ENCODE results near the gene OGDHL.
"Not testable (repeated sequence)": the region's sequence is repeated elsewhere in the genome, so short reads cannot be mapped to it uniquely, and the experiment has no call there.

Gene OGDHL

DNA sequence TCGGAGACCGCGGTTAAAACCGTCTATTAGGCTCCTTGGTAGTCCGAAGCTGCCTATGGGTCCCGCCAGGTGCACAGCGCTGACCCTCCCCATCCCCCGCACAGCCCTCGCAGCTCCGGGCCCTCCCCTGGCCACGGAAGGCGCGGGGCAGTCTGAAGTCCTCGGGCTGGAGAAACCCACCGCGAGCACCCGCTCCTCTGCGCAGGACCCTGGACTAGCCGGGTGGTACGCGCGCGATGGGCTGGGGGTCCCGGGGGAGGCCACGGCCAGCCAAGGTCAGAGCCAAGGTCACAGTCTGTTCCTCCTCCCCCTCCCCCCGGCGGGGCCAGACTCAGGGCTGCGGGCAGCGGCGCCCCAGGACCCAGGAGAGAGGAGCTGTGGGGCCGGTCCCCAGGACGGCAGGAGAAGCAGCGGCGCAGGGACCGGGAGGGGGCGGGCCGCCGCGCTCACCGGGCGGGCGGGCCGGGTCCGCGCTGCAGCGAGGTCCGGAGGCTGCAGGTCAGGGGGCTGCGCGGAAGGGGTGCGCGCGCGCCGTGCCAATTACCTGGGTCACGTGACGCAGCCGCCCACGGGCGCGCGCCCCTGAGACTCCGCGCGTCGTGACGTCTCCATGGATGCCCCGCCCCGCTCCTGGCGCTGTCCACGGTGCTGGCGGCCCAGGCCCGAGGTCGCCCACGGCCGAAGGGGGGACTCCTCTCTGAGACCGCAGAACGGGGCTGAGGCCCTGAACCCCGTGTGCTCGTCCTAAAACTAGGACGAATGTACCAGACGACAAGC, at the start of gene OGDHL:
Gene OGDHL (minus strand): TSS at position 535 of the 777 bp plus-strand sequence. CDS start 3,731 bp downstream, outside the sequence.
- peak; percentile 51 for DNase-seq

DNA sequence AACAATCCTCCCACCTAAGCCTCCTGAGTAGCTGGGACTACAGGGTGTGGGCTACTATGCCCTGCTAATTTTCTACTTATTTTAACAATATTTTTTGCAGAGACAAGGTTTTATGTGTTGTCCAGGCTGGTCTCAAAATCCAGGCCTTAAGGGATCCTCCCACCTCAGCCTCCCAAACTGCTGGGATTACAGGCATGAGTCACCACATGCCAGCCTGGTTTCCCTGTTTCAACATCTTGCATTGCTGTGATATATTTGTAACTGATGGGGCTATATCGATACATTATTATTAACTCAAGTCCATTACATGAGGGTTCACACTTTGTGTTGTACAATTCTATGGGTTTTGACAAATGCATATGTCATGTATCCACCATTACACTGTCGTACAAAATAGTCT, 41.9 kb upstream of the OGDHL start:
- no peak for DNase-seq

DNA sequence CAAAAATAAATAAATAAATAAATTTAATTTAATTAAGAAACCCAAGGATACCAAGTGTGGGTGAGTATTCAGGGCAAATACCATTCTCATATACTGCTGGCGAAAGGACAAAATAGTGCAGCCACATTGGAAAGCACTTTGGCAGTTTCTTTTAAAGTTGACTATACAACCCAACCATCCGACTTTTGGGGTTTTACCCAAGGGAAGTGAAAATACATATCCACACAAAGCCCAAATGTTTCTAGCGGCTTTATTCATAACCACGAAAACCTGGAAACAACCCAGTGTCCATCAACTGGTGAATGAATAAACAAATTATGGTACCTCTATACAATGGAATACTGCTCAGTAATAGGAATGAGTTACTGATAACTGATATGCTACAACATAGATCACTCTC, 36.2 kb upstream of the OGDHL start:
- DNase-seq, result no peak

DNA sequence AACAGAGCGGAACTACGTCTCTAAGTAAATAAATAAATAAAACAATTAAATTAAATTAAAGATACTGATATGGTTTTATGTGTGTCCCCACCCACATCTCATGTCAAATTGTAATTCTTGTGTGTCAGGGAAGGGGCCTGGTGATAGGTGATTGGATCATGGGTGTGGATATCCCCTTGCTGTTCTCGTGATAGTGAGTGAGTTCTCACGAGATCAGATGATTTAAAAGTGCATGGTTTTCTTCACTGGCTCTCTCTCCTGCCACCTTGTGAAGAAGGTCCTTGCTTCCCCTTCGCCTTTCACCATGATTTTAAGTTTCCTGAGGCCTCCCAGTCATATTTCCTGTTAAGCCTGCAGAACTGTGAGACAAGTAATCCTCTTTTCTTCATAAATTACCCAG, 29.0 kb upstream of the OGDHL start:
- no peak for DNase-seq

DNA sequence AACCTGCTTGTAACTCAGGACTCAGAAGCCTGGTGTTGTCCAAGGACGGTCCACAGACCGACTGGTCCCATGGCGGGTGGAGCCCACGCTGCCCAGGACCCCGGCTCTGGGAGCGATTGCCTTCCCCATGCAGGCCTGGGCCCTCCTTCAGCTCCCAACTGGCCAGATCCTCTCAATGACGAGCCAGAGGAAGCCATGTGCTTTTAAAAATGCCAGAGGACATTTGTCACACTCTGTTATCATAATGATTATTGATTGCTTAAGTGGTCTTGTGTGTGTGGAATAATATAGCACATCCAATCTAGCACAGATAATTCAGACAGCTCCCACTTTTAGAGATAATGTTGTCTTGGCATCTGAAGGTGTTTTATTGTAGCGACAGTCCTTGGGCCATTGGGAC, 22.6 kb upstream of the OGDHL start:
- no peak for DNase-seq

DNA sequence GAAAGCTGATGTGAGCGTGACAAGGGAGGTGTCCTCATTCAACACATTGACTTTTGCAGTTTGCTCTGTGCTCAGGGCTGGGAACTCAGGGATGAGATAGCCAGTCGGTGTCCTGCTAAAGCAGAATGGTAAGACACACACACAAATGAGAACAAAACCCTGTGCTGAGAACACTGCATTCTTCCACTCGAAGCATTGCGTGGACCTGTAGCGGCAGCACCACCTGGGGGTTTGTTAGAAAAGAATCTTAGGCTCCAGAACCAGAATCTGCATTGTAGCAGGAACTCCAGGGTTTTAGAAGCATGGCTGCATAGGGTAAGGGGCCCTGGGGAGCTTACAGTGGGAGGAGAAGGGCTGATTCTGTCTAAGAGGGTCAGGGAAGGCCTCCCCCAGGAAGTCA, 21.5 kb upstream of the OGDHL start:
- no peak for DNase-seq

DNA sequence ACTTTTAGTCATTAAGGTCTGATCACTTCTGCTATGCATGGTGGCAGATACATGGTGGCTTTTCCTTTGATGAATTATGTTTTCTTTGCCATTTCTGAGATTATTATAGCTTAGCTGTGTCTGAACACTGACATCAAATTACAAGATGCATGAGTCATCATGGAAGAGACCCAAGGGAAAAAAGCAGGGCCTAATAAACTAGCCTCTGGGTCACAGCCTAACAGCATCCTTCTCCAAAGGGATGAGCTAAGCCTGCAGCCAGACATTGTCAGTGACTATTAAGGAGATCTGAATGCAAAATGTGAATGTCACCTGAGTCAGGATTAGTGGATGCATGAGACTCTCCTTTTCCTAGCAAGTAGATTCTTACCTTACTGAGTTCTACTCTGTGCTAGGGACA, 19.1 kb upstream of the OGDHL start:
- no peak for DNase-seq

DNA sequence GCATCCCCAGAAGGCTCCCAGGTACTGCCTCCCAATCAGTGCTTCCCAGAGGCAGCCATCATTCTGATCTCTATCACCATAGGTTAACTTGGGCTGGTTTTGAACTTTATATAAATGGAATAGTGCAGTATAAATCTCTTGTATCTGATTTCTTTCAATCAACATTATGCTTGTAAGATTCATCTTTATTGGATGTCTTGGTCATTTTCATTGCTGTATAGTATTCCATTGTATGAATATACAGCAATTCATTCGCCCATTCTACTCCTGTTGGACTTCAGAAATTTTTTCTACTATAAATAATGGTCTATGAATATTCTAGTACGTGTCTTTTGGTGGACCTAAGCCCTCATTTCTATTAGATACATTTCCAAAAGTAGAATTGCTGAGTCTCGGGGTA, 16.1 kb upstream of the OGDHL start:
- DNase-seq, result no peak

DNA sequence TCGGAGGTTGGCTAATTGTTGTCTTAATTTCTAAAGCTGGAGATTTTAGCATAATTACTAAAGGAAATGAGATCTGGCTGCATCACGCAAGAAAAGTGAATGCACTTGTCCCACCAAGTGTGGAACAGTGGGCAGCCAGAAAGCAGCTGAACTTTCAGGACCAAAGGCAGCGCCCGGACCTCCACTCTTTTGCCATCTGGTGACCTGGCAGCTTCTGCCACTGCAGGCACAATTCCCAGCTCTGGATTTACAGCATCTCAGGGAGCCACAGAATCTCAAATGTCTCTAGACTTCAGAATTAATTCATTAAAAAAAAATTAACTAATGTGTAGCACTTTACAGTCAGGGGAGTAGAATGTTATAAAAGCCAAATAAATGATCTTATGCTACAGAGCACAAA, 14.7 kb upstream of the OGDHL start:
- no peak for DNase-seq

DNA sequence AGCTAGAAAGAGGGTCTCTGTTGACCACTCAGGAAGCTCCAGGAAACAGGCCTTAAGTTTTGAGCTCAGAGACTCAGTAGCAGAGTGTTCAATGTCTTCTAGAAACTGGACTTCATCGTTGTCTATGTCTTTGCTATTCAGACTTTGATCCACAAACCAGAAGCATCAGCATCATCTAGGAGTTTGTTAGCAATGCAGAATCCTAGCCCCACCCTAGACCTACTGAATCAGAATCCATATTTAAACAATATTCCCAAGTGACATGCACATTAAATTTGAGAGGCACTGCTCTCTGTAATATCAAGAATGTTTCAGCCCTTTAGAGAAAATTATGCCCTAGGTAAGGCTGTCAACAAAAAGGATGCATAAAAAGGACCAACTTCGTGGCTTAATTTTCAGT, 12.9 kb upstream of the OGDHL start:
- no peak for DNase-seq

DNA sequence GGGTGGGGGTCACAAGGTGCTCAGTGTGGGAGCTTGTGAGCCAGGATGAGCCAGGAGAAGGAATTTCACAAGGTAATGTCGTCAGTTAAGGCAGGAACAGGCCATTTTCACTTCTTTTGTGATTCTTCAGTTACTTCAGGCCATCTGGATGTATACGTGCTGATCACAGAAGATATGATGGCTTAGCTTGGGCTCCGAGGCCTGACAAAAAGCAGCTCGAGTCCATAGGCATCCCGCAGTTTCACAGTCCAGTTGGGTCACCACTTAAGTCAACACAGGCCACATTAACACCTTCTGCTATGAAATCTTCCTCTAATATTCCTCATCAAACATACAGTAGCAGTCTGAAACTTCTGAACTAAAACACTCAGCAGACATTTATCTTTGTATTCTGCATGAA, 10.8 kb upstream of the OGDHL start:
- not testable (repeated sequence) for DNase-seq

DNA sequence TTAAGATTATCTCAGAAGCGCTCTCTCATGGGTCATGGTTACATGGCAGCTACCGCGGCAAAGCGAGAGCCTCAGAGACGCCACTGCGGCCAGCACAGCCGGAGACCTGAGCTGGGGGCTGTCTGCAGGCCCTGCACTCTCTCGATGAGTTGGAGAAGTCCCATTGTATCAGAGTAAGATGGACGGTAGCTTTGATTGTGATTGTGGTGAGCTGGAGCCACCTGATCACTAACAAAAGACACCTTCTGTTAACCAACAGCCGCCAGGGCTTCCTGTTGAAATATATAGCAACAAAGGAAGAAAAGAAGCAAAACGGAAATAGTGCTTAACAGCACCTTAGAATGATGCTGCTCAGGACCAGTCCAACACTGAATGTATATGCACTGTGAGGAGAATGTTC, 8.9 kb upstream of the OGDHL start:
- DNase-seq, result not testable (repeated sequence)

DNA sequence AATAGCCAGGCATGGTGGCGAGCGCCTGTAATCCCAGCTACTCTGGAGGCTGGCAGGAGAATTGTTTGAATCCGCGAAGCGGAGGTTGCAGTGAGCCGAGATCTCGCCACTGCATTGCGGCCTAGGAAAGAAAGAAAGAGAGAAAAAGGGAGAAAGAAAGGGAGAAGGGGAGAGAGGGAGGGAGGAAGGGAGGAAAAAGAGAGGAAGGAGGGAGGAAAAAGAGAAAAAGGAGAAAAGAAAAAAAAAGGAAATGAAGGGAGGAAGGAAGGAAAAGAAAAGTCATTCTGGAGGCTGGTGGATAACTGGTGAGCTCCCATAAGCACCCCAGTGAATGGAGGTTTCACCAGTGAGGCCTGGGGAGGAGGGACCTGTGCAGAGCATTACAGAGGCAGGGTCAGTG, 7.6 kb upstream of the OGDHL start:
- no peak for DNase-seq

DNA sequence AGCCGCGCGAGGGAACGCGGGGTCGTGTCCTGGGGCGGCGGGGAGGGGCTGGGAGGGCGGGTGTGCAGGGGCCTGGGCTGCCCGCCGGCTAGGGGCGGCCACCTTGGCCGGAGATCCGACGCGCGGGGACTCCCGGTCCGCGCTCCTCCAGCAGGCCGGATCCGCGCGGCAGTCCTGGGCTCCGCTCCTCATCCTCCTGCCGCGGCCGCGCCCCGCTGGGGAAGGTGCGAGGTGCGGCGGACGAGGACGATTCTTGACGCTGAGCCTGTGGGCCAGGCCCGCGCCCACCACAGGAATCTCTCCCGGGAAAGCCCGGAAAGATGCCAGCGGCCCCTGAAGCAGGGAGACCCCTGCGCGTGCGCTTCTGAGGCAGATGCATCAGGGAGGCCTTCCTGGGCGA, 6.6 kb upstream of the OGDHL start:
- DNase-seq, result no peak

DNA sequence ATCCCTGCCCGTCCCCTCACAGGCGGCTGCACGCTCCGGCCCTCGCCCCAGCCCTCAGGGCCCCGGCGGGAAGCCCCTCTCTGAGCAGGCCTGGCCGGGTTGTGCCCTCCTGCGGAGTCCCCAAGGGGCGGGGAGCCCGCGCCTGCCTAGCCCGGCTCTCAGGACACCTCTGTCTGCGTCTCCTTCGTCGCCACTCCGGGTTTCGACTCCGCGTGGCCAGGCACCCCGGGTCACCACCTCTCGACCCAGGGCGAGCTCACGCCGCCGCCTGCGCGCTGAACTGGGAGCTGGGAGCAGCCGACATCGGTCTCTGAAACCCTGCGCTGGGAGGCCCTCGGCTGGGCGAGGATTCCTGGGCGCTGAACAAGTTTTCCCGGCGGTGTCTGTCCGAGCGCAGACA, 6.2 kb upstream of the OGDHL start:
- no peak for DNase-seq

DNA sequence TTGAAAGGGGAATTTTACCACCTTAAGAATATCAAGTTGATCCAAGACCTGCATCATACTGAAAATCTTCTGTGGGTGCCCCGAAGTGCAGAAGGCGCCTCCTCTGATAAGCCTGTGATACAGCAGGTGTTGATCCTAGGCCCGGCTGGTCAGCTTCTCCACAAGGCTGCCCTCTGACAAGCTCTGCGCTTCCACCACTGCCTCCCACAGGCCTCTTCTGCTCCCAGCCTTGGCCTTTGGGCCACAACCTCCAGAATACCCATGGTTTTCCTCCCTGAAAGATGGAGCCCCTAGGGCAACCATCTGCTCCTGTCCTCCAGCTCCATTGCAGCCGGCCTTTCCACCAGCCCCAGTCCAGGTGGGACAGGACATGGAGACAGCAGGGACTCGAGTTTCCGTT, 5.6 kb upstream of the OGDHL start:
- DNase-seq, result no peak

DNA sequence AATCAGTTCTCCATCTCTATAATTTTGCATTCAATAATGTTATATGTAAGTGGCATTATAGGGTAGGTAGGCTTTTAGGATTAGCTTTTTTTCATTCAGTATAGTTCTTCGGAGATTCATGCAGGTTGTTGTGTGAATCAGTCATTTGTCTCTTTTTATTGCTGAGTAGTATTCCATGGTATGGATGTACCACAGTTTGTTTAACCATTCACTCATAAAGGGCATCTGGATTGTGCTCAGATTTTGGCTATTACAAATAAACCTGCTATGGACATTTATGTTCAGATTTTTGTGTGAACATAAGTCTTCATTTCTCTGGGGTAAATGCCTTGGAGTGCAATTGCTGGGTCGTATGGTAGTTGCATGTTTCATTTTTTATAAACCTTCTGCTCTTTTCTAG, 4.4 kb upstream of the OGDHL start:
- no peak for DNase-seq

DNA sequence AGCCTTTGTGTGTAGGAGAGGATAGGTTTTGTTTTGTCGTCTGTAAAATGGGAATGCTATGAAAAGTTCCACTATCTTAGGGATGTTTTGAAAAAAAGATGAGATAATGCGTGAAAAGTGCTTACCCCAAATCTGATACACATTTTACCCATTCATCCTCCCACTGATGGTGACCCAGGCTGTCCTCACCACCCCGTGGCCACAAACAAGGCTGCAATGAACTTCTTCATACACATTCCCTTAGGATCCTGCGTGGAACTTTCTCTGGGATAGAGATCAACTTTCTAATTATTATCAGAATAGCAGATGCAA, 399 bp upstream of the OGDHL start:
- DNase-seq, result no peak

DNA sequence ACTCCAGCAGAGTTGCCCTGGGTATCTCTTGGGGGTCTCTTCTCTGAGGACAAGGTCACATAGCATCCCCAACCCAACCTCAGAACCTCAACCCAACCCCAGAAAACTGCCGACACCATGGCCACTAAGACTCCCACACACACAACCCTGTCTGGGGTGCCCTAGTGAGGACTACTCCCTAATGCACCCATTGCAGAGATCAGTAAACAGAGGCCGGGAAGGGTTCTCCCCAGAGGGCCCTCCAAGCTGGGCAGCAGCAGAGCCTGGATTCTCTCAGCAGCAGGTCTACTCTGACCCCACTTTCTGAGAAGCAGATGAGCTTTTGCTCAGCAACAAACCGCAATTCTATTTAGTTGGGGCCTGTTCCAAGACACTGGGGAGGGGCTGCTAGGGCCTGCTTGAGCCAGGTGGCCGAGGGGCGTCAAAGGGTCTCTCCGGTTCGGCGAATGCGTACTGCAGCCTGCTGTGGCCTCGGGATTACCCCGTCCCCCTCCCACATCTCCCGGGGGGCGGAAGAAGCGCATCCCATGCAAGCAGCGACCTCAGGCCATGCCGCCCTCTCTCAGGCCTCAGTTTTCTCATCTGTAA, 828 bp downstream of the OGDHL start:
- DNase-seq, result no peak

DNA sequence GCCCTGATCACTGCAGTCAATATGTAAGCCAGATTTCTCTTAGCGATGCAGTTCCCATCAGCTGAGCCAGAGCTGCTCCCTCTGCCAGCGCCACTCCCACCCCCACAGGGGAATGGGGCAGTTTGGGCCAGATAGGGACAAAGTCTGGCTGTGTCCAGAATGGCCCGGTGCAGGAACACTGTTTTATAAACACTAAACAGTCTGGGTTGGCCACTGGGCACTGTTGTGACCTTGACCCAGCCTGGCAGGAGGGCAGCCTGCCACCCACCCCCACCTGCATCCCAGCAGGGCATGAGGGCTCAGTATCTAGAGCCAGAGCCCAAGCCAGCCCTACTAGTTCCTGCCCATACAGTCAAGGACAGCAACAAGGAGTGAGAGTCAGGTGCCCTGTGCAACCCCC, 1.3 kb downstream of the OGDHL start:
- no peak for DNase-seq

DNA sequence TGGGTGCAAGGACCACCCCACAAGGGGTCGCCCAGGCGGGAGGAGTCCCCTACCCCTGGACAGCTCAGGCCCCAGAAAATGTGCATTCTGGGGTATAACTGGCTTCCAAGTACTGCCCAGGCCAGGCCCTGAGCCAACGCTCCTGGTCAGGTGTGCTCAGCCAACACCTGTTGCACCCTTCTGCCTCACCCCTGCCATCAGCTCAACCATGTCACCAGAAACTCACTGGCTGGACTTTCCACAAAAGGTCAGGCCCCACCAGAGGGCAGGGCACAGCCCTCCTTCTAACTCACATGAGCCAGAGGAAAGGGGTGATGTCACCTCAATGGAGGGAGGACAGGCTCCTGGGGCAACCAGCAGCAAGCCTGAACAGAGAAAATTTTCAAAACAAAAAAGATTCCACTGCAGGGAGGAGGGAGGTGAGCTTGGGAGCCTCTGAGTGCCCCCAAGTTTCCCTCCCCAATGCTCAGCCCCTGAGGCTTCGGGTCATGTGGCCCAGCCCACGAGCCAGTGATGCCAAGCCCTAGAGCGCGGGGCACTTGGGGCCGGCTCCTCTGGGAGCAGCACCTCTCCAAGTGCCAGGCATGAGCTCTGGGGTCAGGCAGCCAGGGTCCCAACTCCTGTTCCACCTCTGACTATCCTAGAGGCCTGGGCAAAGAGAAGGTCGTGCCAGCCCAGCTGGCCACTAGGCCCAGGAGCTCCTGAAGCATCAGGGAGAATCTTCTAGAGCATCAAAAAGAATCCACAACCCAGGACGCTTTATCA, 2.2 kb downstream of the OGDHL start:
- DNase-seq, result no peak

DNA sequence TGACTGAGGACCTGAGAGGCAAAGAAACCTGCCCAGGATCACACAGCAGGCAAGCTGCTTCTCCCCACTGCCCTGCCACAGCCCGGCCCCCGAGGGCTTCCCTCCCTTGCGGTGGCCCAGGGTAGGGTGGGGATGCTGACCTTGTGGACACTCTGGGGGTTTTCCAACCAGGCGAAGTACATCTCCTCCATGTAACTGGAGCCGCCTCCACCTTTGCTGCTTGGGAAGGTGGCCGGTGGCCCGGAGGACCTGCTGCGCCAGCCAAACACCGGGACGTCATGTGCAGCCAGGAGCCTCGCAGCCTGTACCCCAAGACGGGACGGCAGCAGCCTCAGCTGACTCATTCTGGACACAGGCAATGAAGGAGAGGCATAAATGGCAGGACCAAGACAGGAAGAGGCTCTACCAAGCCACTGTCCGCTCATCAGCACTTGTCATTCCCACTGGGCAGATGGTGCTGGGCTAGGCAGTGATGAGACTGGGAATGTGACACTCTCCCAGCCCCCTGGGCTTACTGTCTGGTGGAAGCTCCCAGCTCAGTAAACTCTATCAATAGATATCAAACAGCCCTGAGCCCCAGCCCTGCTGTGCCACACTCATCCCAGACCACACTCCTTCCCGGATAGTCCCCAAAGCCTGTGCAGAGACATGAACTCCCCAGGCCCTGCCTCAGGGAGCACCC, 3.7 kb downstream of the OGDHL start:
- DNase-seq, result no peak

DNA sequence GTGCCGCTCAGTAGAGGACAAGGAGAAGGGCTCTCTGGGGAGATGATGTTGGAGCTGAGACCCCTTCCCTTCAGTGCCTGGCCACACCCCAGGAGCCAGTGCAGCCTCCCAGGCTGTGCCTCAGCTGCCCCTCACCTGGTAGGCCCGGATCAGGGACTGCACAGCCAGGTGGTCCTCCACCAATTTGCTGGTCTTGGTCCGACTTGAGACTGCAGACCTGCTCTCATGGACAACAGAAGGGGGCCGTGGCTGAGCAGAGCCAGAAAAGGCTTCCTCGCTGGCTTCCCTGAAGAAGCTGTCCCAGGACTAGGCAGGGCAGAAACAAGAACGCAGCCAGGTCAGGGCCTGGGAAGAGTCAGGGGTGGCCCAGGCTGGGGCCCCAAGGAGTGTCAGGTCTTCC, 5.5 kb downstream of the OGDHL start:
- DNase-seq, result no peak

DNA sequence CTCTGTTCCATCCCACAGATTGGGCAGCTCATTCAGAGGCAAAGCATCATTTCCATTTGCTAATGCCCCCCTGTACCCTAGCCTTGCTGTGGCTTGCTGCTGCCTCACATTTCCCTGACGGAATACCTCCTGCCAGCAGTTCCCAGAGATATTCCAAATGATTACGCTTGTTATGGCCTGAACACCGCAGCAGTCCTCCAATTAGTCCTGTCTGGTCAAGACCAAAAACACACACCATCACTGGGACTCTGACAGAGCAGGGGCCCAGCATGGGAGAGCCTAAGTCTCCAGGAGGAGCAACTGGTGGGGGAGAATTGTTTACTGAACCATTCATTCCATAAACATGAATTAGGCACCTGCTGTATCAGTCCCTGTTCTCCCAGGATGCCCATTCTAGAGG, 6.1 kb downstream of the OGDHL start:
- DNase-seq, result no peak
